Activated CD4-positive, CD25-positive, alpha-beta regulatory T cell treated with anti-CD3 and anti-CD28 coated beads, Interleukin-2, amount 50 U/mL, for 16 hours (primary cell): ENCODE results near the gene SEMA3A.
"Not testable (repeated sequence)": the region's sequence is repeated elsewhere in the genome, so short reads cannot be mapped to it uniquely, and the experiment has no call there.

Source experiments
- DNase-seq: peaks from one replicate; pipeline ENCODE4 v3.0.0-alpha.2; 2020; ENCODE audit warnings: low read depth, low spot score

SEMA3A gene

DNA sequence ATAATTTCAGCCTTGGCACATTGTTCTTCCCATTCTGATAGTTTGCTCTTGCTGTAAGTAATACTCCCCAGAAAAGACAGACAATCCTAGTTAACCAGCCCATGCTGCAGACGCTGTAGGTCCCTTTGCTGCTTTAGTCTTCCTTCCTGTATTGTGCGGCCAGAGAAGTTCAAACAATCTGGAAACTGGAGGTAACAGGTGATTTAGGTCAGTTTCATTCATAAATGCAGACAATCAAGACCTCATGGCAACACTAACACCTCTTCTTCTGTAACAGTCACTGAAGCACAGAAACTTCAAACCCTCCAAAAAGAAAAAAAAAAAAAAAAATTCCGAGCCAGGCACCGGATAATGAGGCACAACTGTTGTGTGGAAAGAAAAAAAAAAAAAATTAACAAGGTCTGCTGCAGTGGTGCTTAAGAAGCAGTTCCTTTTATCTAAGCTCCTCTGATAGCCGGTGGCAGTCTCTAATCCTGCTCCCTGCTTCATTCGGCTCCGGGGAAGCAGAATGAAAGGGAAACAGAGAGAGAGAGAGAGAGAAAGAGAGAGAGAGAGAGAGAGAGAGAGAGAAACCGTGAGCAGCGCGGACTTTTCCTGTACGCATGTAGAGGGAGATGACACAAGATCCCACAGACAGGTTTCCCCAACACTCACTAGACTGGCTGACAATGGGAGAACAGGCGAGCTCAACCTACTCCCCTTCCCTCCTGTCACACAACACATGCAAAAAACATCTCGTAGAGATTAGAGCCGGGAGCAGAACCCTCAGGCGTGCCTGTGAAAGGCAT is at the start of gene SEMA3A:
SEMA3A (minus strand) TSS at position 306 of the 788 bp plus-strand sequence; CDS start at position 103, 203 bp downstream.
- DNase-seq: no peak

DNA sequence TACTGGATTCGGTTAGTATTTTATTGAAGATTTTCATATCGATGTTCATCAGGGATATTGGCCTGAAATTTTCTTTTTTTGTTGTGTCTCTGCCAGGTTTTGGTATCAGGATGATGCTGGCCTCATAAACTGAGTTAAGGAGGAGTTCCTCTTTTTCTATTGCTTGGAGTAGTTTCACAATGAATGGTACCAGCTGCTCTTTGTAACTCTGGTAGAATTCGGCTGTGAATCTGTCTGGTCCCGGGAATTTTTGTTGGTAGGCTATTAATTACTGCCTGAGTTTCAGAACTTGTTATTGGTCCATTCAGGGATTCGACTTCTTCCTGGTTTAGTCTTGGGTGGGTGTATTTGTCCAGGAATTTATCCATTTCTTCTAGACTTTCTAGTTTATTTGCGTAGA is 48.4 kb upstream of the SEMA3A start:
- not testable (repeated sequence) for DNase-seq

DNA sequence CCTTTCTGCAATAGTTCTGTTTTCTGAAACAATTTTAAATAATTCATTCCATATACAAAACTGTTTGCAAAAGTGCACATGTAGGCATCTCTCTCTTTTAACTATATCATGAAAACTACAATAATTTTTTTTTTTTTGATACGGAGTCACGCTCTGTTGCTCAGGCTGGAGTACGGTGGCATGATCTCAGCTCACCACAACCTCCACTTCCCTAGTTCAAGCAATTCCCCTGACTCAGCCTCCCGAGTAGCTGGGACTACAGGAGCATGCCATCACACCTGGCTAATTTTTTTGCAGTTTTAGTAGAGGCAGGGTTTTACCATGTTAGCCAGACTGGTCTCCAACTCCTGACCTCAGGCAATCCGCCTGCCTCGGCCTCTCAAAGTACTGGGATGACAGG is 44.0 kb upstream of the SEMA3A start:
- no peak for DNase-seq

DNA sequence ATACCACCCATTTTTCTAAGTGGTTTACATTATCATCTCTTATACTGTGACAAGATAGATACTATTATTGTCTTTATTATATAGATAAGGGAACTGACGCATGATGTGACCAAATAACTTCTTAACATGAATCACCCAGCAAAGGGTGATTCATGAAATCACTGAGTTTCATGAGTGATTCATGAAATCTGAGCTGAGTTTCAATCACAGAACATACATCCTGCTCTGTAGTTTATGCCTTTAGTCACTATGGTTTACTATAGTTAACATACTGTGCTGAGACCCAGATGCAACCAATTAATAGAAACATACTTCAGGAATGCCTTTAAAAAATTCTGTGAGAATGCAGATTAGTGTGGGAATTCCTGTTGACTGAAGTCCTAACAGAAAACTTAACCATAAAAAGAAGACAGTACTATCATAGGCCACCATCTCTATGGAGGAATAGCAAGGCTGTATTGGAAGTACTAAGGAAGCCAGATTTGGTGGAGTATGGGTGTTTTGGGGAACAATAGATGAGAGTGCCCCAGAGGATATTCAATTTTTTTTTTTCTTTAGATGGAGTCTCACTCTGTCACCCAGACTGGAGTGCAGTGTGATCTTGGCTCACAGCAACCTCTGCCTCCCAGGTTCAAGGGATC is 43.1 kb upstream of the SEMA3A start:
- DNase-seq: no peak

DNA sequence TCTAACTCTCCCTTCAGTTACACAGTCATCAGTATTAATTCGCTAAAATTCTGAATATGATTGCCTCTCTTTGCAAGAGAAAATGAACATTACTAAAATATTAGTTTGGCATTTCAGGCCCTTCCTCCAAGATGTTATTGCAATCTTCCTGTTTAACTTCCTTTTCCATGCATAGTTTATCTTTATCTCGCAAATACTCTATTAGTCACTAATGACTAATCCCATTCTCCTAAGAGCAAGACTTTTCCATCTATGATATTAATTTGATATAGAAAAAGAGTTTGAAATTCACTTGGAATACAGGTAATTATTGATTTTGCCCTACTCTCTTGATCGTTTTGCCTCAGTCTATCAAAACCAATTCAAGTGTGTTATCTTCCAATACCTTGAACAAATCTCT is 41.8 kb upstream of the SEMA3A start:
- no peak for DNase-seq

DNA sequence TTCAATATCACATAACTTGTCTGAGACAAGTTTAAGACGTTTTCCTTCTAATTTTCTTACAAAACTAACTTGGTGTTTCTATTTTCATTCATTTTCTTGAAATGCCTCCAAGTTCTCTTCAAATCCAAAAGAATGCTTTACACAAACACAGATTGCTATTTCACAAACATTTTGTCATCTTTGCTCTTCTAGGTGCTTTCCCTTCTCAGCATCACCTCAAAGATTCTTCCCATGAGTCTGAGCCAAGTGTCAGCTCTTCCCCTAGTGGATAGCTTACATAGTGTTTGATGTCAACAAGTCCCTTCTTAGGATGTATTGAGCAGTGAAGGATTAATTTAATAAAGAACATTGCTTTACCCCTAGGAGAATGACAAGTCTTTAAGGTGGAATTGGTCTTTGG is 38.1 kb upstream of the SEMA3A start:
- DNase-seq: no peak

DNA sequence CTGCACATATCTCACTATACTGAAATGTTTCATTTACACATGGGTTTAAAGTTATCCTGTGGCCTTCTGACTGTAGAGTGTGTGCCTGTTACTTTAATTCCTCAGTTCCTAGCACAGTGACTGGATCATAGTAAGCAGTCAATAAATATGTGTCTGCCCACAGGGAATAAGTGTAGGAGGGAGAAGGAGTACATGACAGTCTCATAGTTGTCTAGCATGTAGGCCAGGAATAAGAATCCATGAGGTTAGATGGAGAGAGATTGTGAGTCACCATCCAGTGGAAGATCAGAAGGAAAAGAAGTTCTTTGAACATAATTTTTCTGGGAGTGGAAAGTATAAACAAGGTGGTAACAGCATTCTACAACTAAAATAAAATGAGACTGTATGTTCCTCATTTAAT is 36.6 kb upstream of the SEMA3A start:
- DNase-seq: no peak

DNA sequence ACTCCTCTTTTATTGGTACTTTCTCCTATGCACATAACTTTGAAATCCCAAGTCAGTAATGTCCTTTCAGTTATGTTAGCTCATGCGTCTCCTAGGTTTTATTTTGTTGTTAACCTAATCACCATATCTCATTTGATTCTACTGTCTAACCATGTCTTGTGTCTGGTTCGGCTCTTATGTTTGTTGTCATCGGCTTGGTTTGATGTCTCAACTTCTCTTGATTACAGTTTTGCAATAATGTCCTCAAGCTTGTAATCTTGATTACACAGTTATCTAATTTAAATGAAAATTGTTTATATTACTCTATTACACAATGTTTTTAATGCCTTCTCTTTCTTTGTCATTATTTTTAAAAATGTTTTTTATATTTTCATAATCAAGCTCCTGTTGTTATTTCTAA is 35.9 kb upstream of the SEMA3A start:
- no peak for DNase-seq

DNA sequence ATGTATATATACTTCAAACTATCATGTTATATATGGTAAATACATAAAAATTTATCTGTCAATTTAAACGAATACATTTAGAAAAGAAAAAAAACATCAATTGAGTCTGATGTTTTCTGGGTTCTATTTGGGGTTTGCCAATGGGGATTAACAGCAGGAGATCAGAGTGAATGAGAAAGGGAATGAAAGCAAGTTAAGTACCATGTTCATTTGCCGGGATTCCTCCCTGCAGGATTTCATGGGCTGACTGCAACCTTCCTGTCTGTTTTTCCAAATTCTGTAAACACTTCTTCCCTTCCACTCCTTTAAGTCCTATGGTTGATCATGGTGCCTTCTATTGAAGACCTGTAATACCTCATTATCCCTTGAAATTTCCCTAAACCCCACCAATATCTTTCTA is 33.9 kb upstream of the SEMA3A start:
- DNase-seq: no peak

DNA sequence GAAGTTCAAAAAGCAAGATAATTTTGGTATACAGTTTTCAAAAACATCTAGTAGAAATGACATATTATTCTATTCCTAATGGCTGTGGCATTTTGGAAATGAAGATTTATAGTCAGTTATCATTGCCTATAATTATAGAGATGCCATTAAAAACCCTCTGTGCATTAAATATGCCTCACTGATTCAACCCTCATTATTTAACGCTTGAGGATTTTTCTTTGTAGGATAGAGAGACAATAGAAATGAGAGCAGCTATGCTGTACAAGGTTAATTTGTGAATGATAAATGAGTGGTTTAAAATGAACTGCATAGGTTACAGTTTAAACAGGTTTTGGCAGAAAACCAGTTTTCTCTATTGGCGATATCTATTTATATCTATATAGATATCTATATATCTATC is 32.2 kb upstream of the SEMA3A start:
- no peak for DNase-seq

DNA sequence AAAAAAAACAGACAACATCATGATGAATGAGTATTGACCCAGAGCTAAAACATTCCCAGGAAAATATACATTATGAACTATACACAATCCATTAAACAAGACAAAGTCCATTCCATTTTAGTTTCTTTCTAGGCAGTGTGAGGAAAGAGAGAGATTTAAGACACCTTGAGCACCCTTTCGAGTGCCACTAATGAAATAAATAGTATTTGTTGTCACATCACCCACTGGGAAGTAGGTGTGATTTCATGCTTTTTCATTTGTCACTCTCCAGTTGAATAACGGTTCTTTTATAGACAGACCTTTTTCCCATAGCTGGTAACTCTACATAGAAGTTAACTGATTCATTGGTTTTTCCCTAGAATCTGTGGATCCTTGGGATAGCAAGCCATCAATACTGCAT is 29.9 kb upstream of the SEMA3A start:
- no peak for DNase-seq

DNA sequence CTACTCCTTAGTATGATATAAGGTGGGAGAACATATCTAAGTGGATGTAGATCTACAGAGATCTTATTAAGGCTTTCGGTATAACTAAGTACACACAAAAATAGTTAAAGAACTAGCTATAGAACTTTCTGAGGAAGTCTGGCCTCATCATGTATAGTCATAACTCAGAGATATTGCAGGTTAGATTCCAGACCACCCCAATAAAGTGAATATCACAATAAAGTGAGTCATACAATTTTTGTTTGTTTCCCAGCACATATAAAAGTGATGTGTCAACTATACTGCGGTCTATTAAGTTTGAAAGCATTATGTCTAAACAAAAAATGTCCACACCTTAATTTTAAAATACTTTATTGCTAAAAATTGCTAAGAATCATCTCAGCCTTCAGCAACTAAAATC is 24.7 kb upstream of the SEMA3A start:
- no peak for DNase-seq

DNA sequence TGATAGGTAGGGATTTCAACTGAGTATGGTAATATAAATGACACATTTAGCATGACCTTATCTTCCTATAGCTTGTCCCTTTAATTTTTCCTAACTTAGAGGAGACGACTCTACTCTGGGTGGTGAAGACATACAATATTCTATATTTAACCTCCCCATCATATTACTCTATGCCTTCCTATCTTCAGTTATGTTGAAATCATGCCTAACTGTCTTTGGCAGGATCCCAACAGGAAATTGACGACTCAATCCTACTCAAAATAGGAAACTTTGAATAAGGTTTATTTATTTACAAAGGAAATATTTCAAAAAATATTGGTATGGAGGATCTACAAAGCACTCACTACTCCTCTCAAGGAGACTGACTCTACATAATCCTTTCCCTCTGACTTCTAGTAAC is 24.1 kb upstream of the SEMA3A start:
- no peak for DNase-seq

DNA sequence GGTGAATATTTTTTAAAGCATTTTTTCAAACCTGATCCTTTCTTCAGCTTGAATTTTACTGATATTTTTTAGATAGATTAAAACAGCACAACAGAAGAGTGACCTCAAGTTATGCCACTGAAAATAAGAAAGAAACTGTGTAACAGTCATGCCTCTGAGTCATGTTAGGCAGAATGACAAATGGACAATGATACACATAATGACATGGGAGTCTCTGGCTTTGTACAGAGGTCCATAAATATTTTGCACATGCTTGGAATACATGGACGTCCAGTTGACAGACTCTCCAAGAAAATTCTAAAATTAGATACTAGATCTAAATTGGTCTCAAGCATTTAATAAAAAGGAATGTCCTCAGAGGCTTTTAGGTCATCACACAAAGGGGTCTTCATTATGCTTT is 21.9 kb upstream of the SEMA3A start:
- DNase-seq: no peak

DNA sequence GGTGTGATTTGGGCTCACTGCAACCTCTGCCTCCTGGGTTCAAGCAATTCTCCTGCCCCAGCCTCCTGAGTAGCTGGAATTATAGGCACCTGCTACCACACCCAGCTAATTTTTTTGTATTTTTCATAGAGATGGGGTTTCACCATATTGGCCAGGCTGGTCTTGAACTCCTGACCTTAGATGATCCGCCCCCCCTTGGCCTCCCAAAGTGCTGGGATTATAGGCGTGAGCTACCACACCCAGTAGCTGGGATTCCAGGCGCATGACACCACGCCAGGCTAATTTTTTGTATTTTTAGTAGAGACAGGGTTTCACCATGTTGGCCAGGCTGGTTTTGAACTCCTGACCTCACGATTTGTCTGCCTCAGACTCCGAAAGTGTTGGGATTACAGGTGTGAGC is 20.2 kb upstream of the SEMA3A start:
- DNase-seq: not testable (repeated sequence)

DNA sequence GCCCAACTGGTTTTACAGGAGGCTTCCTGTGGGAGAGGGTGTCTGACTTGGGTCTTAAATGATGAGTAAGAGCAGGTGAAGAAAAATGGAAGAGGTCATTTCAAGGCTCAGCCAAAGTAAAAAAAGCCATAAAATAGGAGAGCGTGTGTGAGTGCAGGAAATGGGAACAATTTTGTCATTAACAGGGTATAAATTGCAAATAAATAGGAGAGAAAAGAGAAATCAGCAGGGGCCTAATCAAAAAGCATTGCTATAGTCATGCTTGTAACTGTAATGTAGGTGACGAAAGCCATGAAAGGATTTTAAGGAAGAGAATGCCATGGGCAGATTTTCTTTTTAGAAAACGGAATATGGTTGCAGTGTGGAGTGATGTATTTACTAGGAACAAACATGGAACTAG is 15.7 kb upstream of the SEMA3A start:
- DNase-seq: no peak

DNA sequence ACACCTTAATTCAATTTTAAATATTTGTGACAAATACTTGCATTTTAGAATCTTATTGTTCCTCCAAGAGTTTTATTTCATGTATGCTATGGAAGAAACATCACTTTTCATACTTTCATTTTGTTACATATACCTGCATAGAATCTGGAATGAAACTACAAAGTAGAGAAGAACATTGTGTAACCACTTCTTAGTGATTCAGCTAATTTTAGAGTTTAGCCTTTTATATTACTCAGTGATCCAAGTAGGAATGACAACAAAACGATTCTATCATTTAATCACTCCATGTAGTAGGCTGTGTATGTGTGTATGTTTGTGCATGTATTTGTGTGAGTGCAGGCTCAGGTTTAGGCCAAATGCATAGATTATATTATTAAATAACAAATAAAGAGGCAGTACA is 14.4 kb upstream of the SEMA3A start:
- DNase-seq: no peak

DNA sequence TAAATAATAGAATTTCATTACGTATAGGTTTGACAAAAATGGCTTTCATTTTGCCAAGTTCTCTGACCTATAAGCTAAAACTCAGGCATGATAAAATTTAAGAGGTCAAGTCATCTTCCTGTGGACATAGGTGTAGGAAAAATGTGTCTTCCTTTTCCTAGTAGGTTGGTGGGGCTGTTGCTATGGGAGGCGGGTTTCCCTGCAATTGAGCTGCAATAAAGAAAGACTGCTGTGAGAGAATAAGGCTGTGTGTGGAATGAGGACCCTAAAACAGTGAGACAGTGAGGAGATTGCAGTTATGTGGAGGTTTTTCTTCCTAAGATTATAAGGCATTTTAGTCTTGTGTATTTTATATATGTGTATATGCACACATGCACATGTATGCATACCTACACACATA is 13.0 kb upstream of the SEMA3A start:
- no peak for DNase-seq

DNA sequence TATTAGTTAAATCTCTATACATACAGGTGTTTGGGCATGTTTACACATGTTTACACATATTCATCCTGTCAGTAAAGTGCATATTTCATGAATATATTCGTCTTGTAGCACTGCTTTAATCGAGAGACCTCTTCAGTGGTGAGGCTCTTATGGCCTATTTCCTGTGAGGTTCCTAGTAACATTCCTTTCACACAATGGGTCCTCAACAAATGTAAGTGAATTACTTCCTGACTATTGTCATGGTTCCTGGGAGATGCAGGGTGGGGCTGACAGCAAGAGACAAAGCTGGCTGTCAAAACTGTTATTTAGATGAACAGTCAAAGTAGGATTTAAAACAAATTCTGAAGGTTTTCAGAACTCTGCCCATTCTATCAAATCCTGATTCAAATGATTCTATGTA is 12.4 kb upstream of the SEMA3A start:
- no peak for DNase-seq

DNA sequence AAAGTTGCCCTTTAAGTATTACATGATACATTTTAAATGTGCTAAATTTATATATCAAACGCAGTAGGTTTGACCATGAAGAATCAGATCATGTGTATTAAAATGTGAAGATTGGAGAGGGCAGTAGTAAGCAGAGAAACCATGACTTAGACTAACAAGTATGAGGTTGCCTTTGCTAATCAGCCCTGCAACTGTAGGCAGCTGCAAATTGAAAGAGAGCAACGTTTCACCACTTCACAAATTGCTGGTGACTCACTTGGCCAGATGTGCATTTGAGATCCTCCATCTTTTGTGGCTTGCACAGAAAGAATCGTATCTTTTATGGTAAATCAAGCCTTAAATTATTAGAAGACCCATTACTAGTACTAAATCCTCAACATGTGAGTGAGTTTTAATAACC is 10.1 kb upstream of the SEMA3A start:
- DNase-seq: no peak

DNA sequence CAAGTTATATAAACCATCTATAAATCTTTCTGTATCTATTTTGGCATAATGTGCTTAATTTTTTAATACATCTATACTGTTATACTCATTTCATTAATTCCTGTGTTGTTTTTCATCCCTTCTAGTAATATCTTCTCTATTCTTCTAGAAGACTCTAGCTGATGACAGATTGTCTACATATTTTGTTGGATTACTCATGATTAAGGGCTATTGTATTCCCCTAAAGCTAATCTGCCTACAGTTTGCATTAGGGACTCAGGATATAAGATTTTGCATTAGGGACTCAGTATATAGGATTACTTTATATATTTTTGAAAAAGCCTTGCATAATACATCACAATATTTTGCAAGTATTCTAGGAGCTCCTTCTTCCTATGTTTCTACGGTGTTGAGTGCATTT is 8.3 kb upstream of the SEMA3A start:
- DNase-seq: no peak

DNA sequence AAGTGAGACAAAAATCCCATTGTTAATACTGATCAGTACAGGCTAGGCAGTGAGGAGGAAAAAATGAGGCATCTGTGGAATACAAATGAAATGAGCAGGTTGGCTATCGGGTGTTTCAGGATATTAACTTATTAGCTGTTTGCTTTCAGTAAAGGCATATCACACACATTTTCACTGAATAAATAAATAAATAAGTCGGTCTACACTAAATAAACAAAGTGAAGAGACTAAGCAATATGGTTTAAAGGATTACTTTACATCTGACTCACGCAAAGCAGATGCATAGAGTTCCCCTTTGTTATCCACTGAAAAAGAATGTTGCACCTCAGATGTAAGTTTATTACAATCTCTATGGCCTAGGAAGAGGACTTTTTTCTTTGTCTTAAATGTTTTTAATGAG is 6.3 kb upstream of the SEMA3A start:
- DNase-seq: no peak

DNA sequence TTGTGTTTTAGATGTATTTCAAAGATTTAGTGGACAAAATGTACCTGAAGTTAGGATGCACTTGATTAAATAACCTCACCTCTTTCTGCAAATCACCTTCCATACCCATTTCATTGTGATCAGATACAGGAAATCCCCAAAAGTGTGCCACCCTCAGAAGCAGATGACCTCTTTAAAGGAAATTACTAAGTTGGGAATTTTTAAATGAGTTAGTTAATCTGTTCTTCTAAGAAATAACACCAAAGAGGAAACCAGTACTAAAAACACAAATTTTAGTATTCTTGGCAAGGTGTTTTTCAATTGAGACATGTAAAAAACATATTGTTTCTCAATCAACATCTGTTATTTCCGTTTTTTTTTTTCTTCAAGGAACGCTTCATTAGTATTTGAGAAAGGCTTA is 4.6 kb upstream of the SEMA3A start:
- DNase-seq: no peak

DNA sequence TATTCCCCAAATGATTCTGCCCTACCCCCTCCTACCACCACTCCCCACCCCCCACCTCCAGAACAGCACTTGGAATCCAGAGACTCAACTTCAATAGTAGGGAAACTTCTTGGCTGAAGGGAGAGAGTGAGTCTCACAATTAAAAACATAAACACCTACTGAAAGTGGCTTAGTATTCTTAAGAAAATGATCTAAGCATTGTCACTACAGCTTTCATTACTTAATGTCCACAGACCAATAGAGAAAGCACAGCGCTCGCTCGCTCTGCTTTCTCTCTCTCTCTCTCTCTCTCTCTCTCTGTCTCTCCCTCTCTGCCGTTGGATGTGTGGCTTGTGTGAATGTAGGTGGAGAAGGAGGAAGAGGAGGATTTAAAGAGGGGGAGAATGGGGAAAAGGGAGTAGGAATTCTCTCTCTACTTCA is 1.5 kb upstream of the SEMA3A start:
- DNase-seq: no peak
